Muscle layer of colon (tissue), 2 donors: ENCODE measurements around the gene TMEM225B.

Experiments
- H3K27ac ChIP-seq: one replicate; pipeline ENCODE4 v1.7.0; 2013; ENCODE audit warnings: low read depth, mild to moderate bottlenecking, low read length, moderate library complexity
- H3K27me3 ChIP-seq, 2 donors: one replicate each; pipeline ENCODE4 v1.7.0; 2013; ENCODE audit warnings: low read length in 2 of 2, mild to moderate bottlenecking in 2 of 2; ENCODE audit not compliant: insufficient read depth in 2 of 2, control insufficient read depth in 1 of 2
- H3K36me3 ChIP-seq: one replicate; pipeline ENCODE4 v1.7.0; 2013; ENCODE audit warnings: mild to moderate bottlenecking, low read length; ENCODE audit not compliant: insufficient read depth
- H3K4me1 ChIP-seq: one replicate; pipeline ENCODE4 v1.7.0; 2013; ENCODE audit warnings: mild to moderate bottlenecking, low read length; ENCODE audit not compliant: insufficient read depth
- H3K4me3 ChIP-seq, 2 donors: one replicate each; pipeline ENCODE4 v1.7.0; 2013; ENCODE audit warnings: low read length in 2 of 2, low read depth in 1 of 2, mild to moderate bottlenecking in 1 of 2, moderate library complexity in 1 of 2
- H3K9ac ChIP-seq: one replicate; pipeline ENCODE4 v1.7.0; 2013; ENCODE audit warnings: low read length
- H3K9me3 ChIP-seq: one replicate; pipeline ENCODE4 v1.7.0; 2013; ENCODE audit warnings: mild to moderate bottlenecking, low read length
- donor health status: abdominal sarcoma.
- donor health status: Adenocarcinoma of cecum.

Gene TMEM225B

DNA sequence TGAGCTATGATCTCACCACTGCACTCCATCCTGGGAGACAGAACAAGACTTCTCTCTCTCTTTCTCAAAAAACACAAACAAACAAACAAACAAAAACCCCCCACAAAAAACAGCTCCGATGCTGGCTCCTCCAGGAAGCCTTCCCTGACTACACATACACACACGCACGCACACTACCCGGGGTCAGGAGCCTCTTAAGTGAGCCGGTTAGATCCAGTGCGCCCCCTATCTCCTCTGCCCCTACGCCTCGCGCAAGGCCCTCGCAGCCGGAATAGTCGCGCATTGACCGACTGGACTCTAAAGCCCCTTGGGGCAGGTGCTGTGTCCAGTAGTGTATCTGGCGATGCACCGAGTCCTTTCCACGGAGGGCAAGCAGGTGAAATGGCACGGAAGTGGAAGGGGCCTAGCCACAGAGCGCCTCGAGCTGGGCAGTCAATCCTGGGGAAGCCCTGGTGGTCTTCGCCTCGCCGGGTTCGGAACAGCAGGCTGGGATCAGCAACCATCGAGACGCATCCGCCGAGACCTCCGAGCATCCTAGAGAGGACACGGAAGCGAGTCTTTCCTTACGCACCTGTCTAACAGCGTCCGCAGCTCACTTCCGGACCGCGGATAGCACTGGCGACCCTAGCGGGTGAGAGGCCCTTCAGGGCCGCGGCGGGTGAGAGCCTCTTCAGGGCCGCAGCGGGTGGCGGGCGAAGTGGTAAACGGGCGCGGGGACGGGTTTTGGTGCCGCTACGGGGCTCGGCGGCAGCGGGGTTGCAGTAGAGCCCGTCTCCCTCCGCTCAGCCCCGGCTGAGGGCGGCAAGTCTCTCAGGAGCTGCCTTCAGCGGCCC, 18.5 kb downstream of the TMEM225B start, which contains the start of gene ZSCAN25:
Gene ZSCAN25, plus strand, starts transcription at position 588 of the 833 bp plus-strand sequence. CDS start 2,661 bp downstream, outside the sequence.
- Histone ChIP-seq H3K4me3 (peak within 1 kb of the TSS; percentile 93 to 97), H3K36me3 (peaks cover 36% of the 10 kb centered on the region), H3K9me3 (no peaks in the 10 kb centered on the region), H3K9ac (peak within 1 kb of the TSS; percentile 83), H3K27ac (peak within 1 kb of the TSS; percentile 81), H3K27me3 (no peaks in the 10 kb centered on the region), H3K4me1 (peaks cover 12% of the 10 kb centered on the region)

DNA sequence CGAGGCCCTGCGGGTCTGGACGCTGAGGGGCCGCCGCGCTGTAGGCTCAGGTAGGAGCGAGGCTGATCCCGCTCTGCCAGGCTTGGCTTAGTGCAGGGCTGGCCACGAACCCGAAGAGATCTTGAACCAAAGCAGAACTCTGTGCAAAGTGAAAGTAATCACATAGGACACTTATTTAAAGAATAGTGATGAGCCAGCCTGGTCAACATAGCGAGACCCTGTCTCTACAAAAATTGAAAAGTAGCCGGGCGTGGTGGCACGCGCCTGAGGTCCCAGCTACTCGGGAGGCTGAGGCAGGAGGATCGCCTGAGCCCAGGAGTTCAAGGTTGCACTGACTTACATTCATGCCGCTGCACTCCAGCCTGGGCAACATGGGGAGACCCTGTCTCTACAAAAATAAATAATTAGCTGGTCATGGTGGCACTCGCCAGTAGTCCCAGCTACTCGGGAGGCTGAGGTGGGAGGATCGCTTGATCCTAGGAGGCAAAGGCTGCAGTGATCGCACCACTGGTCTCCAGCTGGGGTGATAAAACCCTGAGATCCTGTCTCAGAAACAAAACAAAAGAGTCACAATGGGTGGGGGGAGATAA, 19.2 kb downstream of the TMEM225B start:
- Histone ChIP-seq H3K9ac (peak overlapping the region; percentile 83), H3K36me3 (peaks cover 43% of the 10 kb centered on the region), H3K27me3 (no peaks in the 10 kb centered on the region), H3K9me3 (no peaks in the 10 kb centered on the region), H3K4me3 (peak overlapping the region; percentile 93 to 97), H3K27ac (peak overlapping the region; percentile 81), H3K4me1 (peaks cover 12% of the 10 kb centered on the region)

DNA sequence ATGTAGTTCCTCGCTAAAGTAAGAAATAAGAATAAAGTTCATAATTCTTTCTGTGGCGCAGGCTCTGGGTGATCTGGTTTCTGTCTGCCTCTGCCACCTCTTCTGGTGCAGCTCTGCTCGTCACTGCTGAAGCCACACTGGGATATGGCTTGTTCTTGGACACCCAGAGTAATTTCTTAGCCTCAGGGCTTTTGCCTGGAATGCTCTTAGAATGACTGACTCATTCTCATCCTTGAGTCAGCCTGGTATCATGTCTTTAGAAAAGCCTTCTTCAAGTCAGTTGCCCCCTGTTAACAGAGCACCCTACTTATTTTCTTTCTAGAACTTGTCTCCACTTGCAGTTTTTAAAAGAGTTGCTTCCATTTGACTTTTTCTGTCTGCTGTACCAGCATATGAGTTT, 20.7 kb downstream of the TMEM225B start:
- Histone ChIP-seq H3K27ac (no peak overlapping the region), H3K9ac (no peak overlapping the region), H3K4me3 (no peak overlapping the region), H3K9me3 (no peaks in the 10 kb centered on the region), H3K4me1 (peaks cover 12% of the 10 kb centered on the region), H3K36me3 (peaks cover 57% of the 10 kb centered on the region), H3K27me3 (no peaks in the 10 kb centered on the region)

DNA sequence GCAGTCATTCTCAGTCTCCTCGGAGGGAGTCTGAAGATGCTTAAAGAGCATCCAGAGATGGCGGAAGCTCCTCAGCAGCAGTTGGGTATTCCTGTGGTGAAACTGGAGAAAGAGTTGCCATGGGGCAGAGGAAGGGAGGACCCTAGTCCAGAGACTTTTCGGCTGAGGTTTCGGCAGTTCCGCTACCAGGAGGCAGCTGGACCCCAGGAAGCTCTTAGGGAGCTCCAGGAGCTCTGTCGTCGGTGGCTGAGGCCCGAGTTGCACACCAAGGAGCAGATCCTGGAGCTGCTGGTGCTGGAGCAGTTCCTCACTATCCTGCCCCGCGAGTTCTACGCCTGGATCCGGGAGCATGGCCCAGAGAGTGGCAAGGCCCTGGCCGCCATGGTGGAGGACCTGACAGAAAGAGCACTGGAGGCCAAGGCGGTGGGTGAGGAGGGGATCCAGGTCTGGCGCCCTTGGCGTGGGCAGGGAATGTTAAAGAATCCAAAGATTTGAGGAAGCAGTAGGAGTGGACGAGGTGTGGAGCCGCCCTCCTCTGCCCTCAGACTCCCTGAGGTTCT, 21.6 kb downstream of the TMEM225B start:
- no peaks in the 10 kb centered on the region for H3K9me3 ChIP-seq
- peaks cover 67% of the 10 kb centered on the region for H3K36me3 ChIP-seq
- H3K9ac ChIP-seq = no peak overlapping the region

DNA sequence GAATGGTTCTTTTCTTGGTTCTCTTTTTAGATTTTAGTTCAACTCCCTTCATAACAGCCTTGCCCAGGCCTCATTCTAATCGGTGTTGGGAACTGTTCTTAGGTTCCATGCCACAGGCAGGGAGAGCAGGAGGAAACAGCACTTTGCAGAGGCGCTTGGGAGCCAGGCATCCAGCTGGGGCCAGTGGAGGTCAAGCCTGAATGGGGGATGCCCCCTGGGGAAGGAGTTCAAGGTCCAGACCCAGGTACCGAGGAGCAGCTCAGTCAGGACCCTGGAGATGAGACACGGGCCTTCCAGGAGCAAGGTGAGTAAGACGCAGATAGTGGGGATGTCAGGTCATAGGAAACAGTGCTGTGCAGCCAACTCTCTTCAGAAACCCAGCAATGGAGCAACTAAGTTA, 23.2 kb downstream of the TMEM225B start:
- H3K4me1 ChIP-seq = peaks cover 12% of the 10 kb centered on the region
- no peaks in the 10 kb centered on the region for H3K27me3 ChIP-seq
- H3K9me3 ChIP-seq = no peaks in the 10 kb centered on the region
- no peak overlapping the region for H3K9ac ChIP-seq
- peaks cover 83% of the 10 kb centered on the region for H3K36me3 ChIP-seq
- H3K4me3 ChIP-seq = no peak overlapping the region
- H3K27ac ChIP-seq = no peak overlapping the region

More for the DNA sequence above, 21.6 kb downstream of the TMEM225B start:
- Histone ChIP-seq H3K27ac (no peak overlapping the region), H3K27me3 (no peaks in the 10 kb centered on the region), H3K4me3 (no peak overlapping the region), H3K4me1 (peaks cover 12% of the 10 kb centered on the region)

DNA sequence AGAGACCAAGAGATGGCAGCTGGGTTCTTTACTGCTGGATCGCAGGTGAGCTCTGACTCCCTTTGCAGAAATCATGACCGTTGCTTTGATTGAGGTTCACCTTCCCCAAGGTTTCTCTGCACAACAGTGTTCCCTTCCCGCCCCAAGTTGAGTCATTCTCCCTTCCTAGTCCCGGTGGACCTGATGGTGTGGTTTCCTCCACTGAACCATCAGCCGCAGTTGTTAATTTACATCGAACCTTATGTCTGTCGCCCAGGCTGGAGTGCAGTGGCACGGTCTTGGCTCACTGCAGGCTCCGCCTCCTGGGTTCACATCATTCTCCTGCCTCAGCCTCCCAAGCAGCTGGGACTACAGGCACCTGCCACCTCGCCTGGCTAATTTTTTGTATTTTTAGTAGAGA, 24.5 kb downstream of the TMEM225B start:
- no peak overlapping the region for H3K4me3 ChIP-seq
- peaks cover 83% of the 10 kb centered on the region for H3K36me3 ChIP-seq
- H3K9me3 ChIP-seq = no peaks in the 10 kb centered on the region
- no peak overlapping the region for H3K9ac ChIP-seq
- H3K27ac ChIP-seq = no peak overlapping the region
- peaks cover 10% of the 10 kb centered on the region for H3K4me1 ChIP-seq
- no peaks in the 10 kb centered on the region for H3K27me3 ChIP-seq

DNA sequence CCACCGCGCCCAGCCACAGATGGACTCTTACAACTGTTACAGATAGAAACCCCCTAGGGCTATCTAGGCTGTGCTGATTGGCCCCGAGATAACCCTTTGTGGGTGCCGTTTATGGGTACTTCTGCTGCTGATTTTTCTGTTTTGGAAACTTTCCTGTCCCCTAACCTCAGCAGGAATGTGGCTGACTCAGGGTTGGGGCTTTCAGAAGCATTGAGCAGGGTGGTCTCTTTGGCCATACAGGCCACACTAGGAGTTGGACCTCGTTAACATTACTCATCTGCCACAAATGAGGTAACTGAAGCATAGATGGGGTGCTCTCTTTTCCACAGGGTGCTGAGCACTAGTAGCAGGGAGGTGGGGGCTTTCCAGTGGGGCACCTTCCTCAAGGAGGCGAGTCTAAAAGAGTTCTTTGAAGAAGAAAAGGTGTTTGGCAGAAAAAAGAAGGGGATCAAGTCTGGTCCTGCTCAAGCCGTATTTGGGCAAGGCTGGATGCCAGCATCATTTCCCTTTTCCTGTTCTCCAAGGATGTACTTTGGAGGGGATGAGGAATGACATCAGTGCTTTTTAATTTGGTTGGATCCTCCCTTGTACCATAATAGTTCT, 25.1 kb downstream of the TMEM225B start:
- Histone ChIP-seq H3K27ac (no peak overlapping the region), H3K9me3 (no peaks in the 10 kb centered on the region), H3K27me3 (no peaks in the 10 kb centered on the region), H3K36me3 (peaks cover 86% of the 10 kb centered on the region), H3K4me3 (no peak overlapping the region), H3K4me1 (peaks cover 4% of the 10 kb centered on the region), H3K9ac (no peak overlapping the region)

DNA sequence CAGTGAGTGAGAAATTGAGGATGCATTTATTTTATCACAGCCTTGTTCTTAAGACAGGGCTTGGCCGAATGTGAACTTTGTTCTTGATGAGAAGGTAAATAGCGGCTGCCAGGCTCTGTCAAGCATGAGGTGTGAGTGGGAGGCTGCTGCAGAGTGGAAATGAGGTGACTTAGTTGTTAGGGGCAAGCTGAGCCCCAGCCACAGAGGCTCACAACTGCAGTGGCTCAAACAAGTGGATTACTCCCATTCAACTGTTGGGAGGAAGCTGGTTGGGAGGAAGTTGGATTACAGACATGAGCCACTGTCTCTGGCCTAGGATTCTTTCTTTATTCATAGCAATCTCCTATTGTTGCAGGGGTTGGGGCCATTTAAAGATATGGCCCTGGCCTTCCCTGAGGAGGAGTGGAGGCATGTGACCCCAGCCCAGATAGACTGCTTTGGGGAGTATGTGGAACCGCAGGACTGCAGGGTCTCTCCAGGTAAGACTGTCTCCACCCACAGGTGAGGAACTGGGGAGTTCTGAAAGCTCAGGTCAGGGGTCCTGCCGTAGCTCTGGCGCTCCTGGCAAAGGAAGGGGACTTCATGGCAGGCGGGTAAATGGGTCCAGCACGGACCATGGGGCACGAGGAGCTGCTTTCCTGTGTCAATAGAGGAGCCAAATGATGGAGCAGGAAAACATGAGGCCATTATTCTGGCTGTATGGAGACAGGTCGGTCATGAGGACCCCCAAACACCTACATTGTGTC, 25.8 kb downstream of the TMEM225B start:
- no peak overlapping the region for H3K4me3 ChIP-seq
- no peaks in the 10 kb centered on the region for H3K9me3 ChIP-seq
- H3K27me3 ChIP-seq = no peaks in the 10 kb centered on the region
- no peak overlapping the region for H3K9ac ChIP-seq
- H3K36me3 ChIP-seq = peaks cover 85% of the 10 kb centered on the region
- no peaks in the 10 kb centered on the region for H3K4me1 ChIP-seq
- H3K27ac ChIP-seq = no peak overlapping the region

DNA sequence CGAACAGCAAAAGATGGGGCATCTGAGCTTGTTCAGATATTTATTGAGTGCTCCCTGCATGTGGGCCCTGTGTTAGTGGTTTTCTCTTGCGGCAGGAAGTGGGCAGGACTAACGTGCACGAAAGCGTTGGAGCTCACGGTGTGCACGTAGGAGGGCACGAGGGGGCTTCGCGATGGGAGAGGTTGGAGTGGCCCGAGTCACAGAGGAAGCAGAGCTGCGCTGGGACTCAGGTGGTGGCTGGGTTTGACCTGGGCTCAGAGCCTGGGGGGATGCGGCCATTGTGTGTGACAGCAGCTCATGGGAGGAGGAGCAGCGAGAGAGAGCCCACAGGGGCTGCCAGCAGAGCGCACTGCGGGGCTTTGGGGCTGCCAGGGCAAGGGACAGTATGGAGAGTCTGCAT, 26.4 kb downstream of the TMEM225B start:
- H3K9me3 ChIP-seq = no peaks in the 10 kb centered on the region
- no peaks in the 10 kb centered on the region for H3K4me1 ChIP-seq
- H3K9ac ChIP-seq = no peak overlapping the region
- no peaks in the 10 kb centered on the region for H3K27me3 ChIP-seq
- H3K27ac ChIP-seq = no peak overlapping the region
- peaks cover 79% of the 10 kb centered on the region for H3K36me3 ChIP-seq
- H3K4me3 ChIP-seq = no peak overlapping the region

DNA sequence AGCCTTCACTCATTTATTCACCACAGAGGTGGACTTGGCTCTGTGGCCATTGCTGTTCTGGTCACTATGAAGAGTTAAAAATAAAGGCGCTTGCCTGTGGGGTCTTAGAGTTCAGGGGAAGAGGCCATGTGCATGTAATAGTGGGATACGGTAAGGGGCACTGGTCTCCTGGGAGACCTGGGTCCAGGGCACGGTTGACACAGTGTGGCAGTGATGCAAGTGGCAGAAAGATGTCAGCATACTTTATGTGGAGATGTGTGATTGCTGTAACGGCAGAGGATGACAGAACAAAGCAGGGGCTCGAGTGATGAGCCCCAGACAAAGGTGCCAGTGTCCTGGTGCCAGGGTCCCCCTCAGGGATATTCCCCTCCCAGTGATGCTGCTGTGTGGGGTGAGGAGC, 27.3 kb downstream of the TMEM225B start:
- no peak overlapping the region for H3K9ac ChIP-seq
- H3K4me1 ChIP-seq = no peaks in the 10 kb centered on the region
- H3K36me3 ChIP-seq = peaks cover 79% of the 10 kb centered on the region
- no peak overlapping the region for H3K4me3 ChIP-seq
- H3K9me3 ChIP-seq = no peaks in the 10 kb centered on the region
- H3K27ac ChIP-seq = no peak overlapping the region
- H3K27me3 ChIP-seq = no peaks in the 10 kb centered on the region

DNA sequence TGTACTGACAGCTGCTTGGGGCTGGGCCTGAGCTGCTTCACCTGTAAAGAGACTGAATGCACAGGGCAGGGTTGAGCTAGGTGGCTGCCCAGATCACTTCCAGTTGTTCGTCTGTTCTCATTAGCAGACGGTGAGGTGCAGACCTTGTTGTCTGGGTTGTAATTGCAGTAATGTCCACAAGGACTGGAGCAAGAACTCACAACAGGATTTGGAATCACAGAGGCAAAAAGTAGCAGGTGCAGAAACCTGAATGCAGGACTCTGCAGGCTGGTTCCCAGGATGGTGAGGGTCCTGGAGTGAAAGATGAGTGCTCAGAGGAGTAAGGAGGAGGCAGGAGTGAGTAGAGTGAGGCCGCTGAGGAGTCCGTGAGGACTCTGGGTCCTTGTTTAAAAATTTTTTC, 27.9 kb downstream of the TMEM225B start:
- Histone ChIP-seq H3K36me3 (peaks cover 79% of the 10 kb centered on the region), H3K27ac (no peak overlapping the region), H3K4me3 (no peak overlapping the region), H3K9ac (no peak overlapping the region), H3K9me3 (no peaks in the 10 kb centered on the region), H3K4me1 (no peaks in the 10 kb centered on the region), H3K27me3 (no peaks in the 10 kb centered on the region)
